GM10248 (cell line): Measurements from ENCODE around the gene RUSF1.
"Not testable (repeated sequence)": the region's sequence is repeated elsewhere in the genome, so short reads cannot be mapped to it uniquely, and the experiment has no call there.

Experiments
- CTCF ChIA-PET: fragments of 300-600 bp; sonication (Branson Sonifier 250); formaldehyde crosslinking; extraction: SDS; loops from one replicate; lab custom pipeline; 2021; ENCODE audit warnings: antibody characterized with exemption; lab: Yijun Ruan, JAX
- POLR2A ChIA-PET: fragments of 350-650 bp; sonication (Branson Sonifier 250); formaldehyde crosslinking; extraction: SDS; loops from one replicate; lab custom pipeline; 2020; ENCODE audit warnings: antibody characterized with exemption; lab: Yijun Ruan, JAX
- DNase-seq: peaks from one replicate; pipeline ENCODE4 v3.0.0; 2012; ENCODE audit errors: extremely low spot score
- TF ChIP-seq, protein P1 (sequence below): IDR thresholded peaks from 2 replicates; pipeline ENCODE4 v1.5.1; 2012; ENCODE audit warnings: mild to moderate bottlenecking, low read depth; ENCODE audit errors: extremely low read depth, missing control alignments, control extremely low read depth

Gene RUSF1

DNA sequence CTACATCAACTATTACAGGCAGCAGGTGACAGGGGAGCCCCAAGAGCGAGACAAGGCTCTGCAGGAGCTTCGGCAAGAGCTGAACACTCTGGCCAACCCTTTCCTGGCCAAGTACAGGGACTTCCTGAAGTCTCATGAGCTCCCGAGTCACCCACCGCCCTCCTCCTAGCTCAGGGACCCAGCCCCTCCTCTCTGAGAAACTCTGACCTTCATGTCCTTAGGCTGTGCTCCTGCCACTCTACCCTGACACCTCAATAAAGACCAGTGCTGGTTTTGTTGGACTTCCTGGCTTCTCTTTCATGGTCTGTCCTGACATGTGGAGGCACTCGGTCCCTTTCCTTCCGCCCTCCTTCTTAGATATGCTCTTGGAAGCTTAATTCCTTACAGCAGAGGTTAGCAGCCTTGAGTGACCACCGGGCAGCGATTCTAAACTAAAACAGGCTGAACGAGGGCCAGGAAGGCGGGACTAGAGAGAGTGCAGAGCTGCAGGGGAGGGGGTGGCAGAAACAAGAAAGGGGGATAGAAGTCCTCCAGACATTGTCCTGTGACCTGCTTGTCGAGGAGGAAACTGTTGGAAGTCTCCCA, 20.4 kb upstream of the RUSF1 start:
- CTCF ChIA-PET, result no interaction called here
- no peak for DNase-seq
- TF ChIP-seq, protein P1, sequence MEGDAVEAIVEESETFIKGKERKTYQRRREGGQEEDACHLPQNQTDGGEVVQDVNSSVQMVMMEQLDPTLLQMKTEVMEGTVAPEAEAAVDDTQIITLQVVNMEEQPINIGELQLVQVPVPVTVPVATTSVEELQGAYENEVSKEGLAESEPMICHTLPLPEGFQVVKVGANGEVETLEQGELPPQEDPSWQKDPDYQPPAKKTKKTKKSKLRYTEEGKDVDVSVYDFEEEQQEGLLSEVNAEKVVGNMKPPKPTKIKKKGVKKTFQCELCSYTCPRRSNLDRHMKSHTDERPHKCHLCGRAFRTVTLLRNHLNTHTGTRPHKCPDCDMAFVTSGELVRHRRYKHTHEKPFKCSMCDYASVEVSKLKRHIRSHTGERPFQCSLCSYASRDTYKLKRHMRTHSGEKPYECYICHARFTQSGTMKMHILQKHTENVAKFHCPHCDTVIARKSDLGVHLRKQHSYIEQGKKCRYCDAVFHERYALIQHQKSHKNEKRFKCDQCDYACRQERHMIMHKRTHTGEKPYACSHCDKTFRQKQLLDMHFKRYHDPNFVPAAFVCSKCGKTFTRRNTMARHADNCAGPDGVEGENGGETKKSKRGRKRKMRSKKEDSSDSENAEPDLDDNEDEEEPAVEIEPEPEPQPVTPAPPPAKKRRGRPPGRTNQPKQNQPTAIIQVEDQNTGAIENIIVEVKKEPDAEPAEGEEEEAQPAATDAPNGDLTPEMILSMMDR, result no peak
- POLR2A ChIA-PET, result no interaction called here

DNA sequence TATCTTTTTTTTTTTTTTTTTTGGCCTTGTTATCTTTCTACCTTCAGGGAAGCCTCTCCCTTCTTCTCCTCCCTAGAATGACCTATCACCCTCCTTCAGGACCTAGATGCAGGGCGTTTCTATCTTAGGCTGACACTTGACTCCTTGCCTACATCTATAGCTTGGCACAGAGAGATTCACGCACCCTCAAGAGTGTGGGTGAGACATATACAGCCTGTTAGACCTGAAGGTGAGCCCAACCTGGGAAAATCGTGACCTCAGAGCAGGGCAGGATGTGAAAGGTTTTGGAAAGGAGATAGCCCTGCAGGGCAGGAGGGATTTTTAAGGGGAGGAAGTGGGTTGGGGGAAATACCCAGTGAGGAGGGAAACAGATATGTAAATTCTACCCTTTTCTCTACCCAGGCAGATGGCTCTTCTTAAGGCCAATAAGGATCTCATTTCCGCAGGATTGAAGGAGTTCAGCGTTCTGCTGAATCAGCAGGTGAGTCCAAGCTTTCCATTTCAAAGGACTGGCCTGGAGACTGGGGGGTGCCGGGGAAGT, 19.6 kb upstream of the RUSF1 start, which contains the start of gene AHSP:
AHSP (plus strand) TSS at position 167 of the 541 bp plus-strand sequence; CDS start at position 407, 240 bp downstream.
- CTCF ChIA-PET, result no interaction called here
- TF ChIP-seq, protein P1, result no peak
- POLR2A ChIA-PET, result no interaction called here
- DNase-seq, result no peak

DNA sequence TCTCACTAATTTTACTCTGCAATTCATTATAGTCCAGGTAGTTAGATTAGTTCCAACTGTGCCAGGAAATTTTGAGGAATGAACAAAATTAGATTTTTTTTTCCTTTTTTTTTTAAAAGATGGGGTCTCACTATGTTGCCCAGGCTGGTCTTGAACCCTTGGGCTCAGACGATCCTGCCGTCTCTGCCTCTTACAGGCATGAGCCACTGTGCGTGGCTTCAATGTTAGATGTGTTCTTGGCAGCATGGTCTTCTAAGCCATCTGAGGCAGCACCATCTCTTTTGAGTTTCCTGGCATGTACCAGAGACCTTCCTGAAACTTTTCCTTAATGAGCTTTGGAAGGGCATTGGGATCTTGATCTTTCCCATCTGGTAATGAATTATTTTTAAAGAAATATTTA, 16.9 kb upstream of the RUSF1 start:
- TF ChIP-seq, protein P1, result no peak
- POLR2A ChIA-PET, result no interaction called here
- CTCF ChIA-PET, result no interaction called here
- DNase-seq, result no peak

DNA sequence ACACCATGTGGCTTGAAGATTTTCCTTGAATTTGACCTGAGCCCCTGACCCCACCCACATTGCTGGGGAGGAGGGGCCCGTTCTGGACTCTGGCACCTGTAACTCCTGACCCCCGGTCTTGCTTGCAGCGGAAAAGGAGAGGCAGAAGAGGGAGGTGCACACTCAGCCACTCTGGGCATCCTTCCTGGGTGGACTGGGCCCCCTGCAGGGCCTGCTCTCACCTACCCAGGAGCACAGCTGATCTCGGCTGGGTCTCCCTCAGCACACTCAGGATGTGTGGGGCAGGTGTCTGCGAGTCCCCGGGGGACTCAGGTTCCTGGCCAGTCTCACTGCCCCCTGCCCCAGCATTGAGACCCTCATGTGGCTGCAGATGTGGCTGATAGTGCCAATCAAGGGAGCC, 15.6 kb upstream of the RUSF1 start:
- POLR2A ChIA-PET, CTCF ChIA-PET, DNase-seq: not testable (repeated sequence)

DNA sequence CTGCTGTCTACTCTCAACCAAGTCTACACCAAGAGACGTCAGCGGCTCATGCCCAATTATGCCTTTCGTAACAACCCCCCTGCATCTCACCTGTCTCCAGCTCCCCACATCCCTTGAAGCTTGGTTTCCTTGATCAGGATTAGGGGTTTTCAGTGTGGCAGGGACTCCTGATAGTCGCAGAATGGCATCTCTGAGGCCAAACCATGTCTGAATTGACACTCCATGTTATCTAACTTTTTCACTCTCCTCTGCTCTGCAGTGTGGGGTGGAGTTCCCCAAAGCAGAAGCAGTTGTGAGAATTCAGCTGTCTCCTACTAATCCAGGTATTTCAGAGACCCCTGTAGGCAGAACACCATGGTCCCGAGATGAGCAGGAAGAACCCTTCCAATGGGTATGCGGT, 13.9 kb upstream of the RUSF1 start:
- DNase-seq, result no peak
- TF ChIP-seq, protein P1, result no peak
- ChIA-PET CTCF (no interaction called here), POLR2A (no interaction called here)

- TF ChIP-seq, protein P1, result no peak
- DNase-seq, result no peak
- CTCF ChIA-PET, result no interaction called here
- POLR2A ChIA-PET, result no interaction called here
Measured at GRCh38 chr16:31521368-31521767, 13.2 kb upstream of the RUSF1 start.

DNA sequence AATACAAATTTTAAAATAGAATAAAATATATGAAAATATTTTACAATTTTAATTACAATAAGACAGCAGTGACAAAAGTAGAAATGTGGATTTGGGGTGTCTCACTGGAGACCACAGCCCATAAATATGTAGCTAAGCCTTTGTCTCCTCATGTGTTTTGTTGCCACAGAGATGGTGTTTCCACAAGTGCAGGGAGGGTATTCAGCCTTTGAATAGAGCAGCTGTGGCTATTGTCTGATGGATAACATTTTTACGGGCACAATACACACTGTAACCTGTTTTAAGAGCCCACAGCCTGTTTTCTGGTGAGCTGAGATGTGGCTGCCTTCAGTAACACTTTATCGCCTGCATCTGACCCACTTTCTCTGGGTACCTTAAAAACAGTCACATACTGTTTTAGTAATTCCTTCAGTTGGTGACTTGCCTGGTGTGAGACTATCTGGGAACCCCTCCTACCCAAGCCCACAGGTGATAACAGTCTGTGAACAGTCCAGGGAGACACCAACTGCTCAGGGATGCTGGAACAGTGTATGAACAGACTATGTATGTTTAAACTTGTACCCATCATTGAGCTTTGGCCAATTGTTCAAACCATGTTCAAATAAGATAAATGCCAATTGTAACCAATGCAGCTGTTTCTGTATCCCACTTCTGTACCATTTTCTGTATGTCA, 11.7 kb upstream of the RUSF1 start:
- POLR2A ChIA-PET, result no interaction called here
- TF ChIP-seq, protein P1, result no peak
- no peak for DNase-seq
- CTCF ChIA-PET, result interaction anchor here (0.7 kb wide), 1 partner anchor 43 kb away, joined by 3 read pairs; no protein-coding TSS in a partner anchor
